Osteoblast (primary cell): ENCODE data around the gene PHF13. TPM values are rescaled to one million over a fixed set of nuclear protein-coding genes. Genes with fewer than 3 reads are reported as not detected.

Experiments
- DNase-seq: peaks from one replicate; pipeline ENCODE4 v3.0.0; 2011; ENCODE audit warnings: low spot score, mixed read lengths; ENCODE audit not compliant: insufficient read length; ENCODE audit errors: missing footprints
- H2AFZ ChIP-seq: 2 replicates; pipeline ENCODE4 v1.6.0; 2011; ENCODE audit warnings: mild to moderate bottlenecking, low read length
- H3K27ac ChIP-seq: 2 replicates; pipeline ENCODE4 v1.5.1; 2011; ENCODE audit warnings: mild to moderate bottlenecking, low read depth, low read length, moderate library complexity
- H3K27me3 ChIP-seq: 2 replicates; pipeline ENCODE4 v1.6.0; 2012; ENCODE audit warnings: mild to moderate bottlenecking, control low read depth, inconsistent platforms, low read length, moderate library complexity; ENCODE audit not compliant: insufficient read depth
- H3K36me3 ChIP-seq: 2 replicates; pipeline ENCODE4 v1.5.1; 2011; ENCODE audit warnings: mild to moderate bottlenecking, low read length, control low read depth, moderate library complexity; ENCODE audit not compliant: insufficient read depth
- H3K4me1 ChIP-seq: 2 replicates; pipeline ENCODE4 v1.5.1; 2011; ENCODE audit warnings: mild to moderate bottlenecking, low read length, control low read depth, moderate library complexity; ENCODE audit not compliant: insufficient read depth
- H3K4me2 ChIP-seq: 2 replicates; pipeline ENCODE4 v1.6.0; 2011; ENCODE audit warnings: mild to moderate bottlenecking, low read length; ENCODE audit not compliant: insufficient read depth
- H3K4me3 ChIP-seq: fragments of 200-600 bp; sonication (generic); 3 replicates; pipeline ENCODE4 v1.5.1; 2012; ENCODE audit warnings: mild to moderate bottlenecking, low read length, inconsistent platforms; ENCODE audit not compliant: insufficient read depth
- H3K79me2 ChIP-seq: 2 replicates; pipeline ENCODE4 v1.6.0; 2012; ENCODE audit warnings: mild to moderate bottlenecking, low read length, control low read depth, inconsistent platforms; ENCODE audit not compliant: insufficient read depth
- H3K9me3 ChIP-seq: 2 replicates; pipeline ENCODE4 v1.5.1; 2011; ENCODE audit warnings: low read depth, low read length, control low read depth
- H4K20me1 ChIP-seq: 2 replicates; pipeline ENCODE4 v1.6.0; 2012; ENCODE audit warnings: mild to moderate bottlenecking, low read length, control low read depth; ENCODE audit not compliant: insufficient read depth
- CTCF ChIP-seq: IDR thresholded peaks from 2 replicates; pipeline ENCODE4 v1.5.1; 2011; ENCODE audit warnings: mild to moderate bottlenecking, low read depth, low read length, moderate library complexity; ENCODE audit errors: extremely low read depth
- total RNA-seq: library from RNA; depleted of rRNA; stranded (reverse); fragments of >200 nt; gene quantifications from 2 replicates; pipeline ENCODE4 v1.2.3, GENCODE V29; 2012

Gene PHF13
- total RNA-seq, 1 donor = 13.4 TPM

GRCh38 chr1:6584126-6585080 lies 29.1 kb upstream of the PHF13 start:
- TF ChIP-seq CTCF = no peak
- no peak overlapping the region for H3K27ac ChIP-seq
- H3K4me3 ChIP-seq = no peak overlapping the region
- no peaks in the 10 kb centered on the region for H3K9me3 ChIP-seq
- H3K4me2 ChIP-seq = no peak overlapping the region
- peaks cover 27% of the 10 kb centered on the region for H4K20me1 ChIP-seq
- DNase-seq = peak; percentile 92
- H3K79me2 ChIP-seq = peaks cover 30% of the 10 kb centered on the region
- H3K4me1 ChIP-seq = peaks cover 12% of the 10 kb centered on the region
- H3K27me3 ChIP-seq = no peaks in the 10 kb centered on the region
- no peak overlapping the region for H2AFZ ChIP-seq
- peaks cover 17% of the 10 kb centered on the region for H3K36me3 ChIP-seq

- Histone ChIP-seq H2AFZ (no peak overlapping the region), H3K4me1 (peaks cover 10% of the 10 kb centered on the region), H3K4me2 (no peak overlapping the region), H3K9me3 (no peaks in the 10 kb centered on the region), H3K79me2 (peaks cover 30% of the 10 kb centered on the region), H3K27me3 (no peaks in the 10 kb centered on the region), H3K36me3 (peaks cover 25% of the 10 kb centered on the region), H3K27ac (no peak overlapping the region), H4K20me1 (peaks cover 27% of the 10 kb centered on the region), H3K4me3 (no peak overlapping the region)
- TF ChIP-seq CTCF = no peak
- DNase-seq = peak; percentile 71
Observed at GRCh38 chr1:6585081-6585722, 28.3 kb upstream of the PHF13 start.

- peaks cover 31% of the 10 kb centered on the region for H4K20me1 ChIP-seq
- H3K4me3 ChIP-seq = no peak overlapping the region
- H3K4me2 ChIP-seq = no peak overlapping the region
- H3K4me1 ChIP-seq = peaks cover 3% of the 10 kb centered on the region
- no peaks in the 10 kb centered on the region for H3K27me3 ChIP-seq
- no peaks in the 10 kb centered on the region for H3K9me3 ChIP-seq
- no peak overlapping the region for H2AFZ ChIP-seq
- H3K27ac ChIP-seq = no peak overlapping the region
- no peak for TF ChIP-seq CTCF
- H3K79me2 ChIP-seq = peaks cover 28% of the 10 kb centered on the region
- peaks cover 31% of the 10 kb centered on the region for H3K36me3 ChIP-seq
- DNase-seq = peak; percentile 18
Observed at GRCh38 chr1:6585841-6586240, 27.7 kb upstream of the PHF13 start.

- peak; percentile 59 for DNase-seq
Observed at GRCh38 chr1:6586404-6586816, 27.1 kb upstream of the PHF13 start.

More at GRCh38 chr1:6586404-6586816, 27.1 kb upstream of the PHF13 start:
- Histone ChIP-seq H4K20me1 (peaks cover 33% of the 10 kb centered on the region), H3K4me1 (no peaks in the 10 kb centered on the region), H3K4me2 (no peak overlapping the region), H3K27me3 (no peaks in the 10 kb centered on the region), H3K79me2 (peaks cover 28% of the 10 kb centered on the region), H3K36me3 (peaks cover 34% of the 10 kb centered on the region), H3K4me3 (no peak overlapping the region), H3K9me3 (no peaks in the 10 kb centered on the region), H2AFZ (no peak overlapping the region), H3K27ac (no peak overlapping the region)
- no peak for TF ChIP-seq CTCF
